ENCODE data around the gene CDIPT. TPM values are rescaled to one million over a fixed set of nuclear protein-coding genes. Genes with fewer than 3 reads are reported as not detected.

The CDIPT gene
- total and polyA plus RNA-seq, 2 of the 13 experiments (the other 11 are each of a cell fraction or from before 2014, with no cell fraction given), result 54.9 to 97.5 TPM

DNA sequence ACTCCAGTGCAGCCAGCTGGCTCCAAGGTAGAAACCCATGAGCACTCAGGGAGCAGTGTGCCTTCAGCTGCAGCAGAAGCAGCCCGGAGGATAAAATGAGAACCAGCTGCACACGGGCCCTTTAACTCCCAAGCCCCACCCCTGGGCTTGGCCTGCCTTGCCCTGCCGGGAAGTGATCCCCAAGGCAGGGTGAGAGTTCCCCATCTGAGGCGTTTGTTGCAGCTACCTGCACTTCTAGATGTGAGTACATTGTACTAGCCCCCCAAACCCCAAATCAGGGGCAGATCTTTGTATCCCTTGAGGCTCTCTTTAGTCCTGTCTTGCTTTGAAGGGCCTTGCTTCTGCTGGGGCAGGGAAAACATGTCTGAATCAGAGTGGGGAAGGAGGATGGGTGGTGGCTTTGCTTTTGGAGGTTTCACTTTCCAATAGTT lies 42.7 kb downstream of the CDIPT start, which contains the start of gene MVP:
Gene MVP (plus strand): TSS at position 192 of the 431 bp plus-strand sequence. CDS start 10,088 bp downstream, outside the sequence.
- H3K4me3 ChIP-seq (replicated peaks in 1 of 3; ENCODE audit: insufficient read depth in 1 of 3, low read depth in 2 of 3, low read length in 3 of 3), result peak within 1 kb of the TSS; percentile 59 to 71 (median 71)
- H3K4me2 ChIP-seq (ENCODE audit: low read depth, low read length), result peak within 1 kb of the TSS; percentile 86
- no peak within 1 kb of the TSS for H2AFZ ChIP-seq (ENCODE audit: low read length)
- peaks cover 29% of the 10 kb centered on the region for H3K79me2 ChIP-seq (ENCODE audit: insufficient read depth, low read length)
- FAIRE-seq, result no peak
- no peaks in the 10 kb centered on the region; a peak in 2 of 5 replicates for H3K27me3 ChIP-seq (ENCODE audit: control insufficient read depth in 1 of 2, insufficient read depth in 2 of 2, low read length in 2 of 2)
- ATAC-seq, result peak; percentile 47
- ChIA-PET POLR2A (interaction anchor here (0.7 to 7.0 kb wide), 12 partner anchors 7 to 245 kb away, joined by 3 to 145 read pairs (median 8); partner anchors contain the start of genes ALDOA, ASPHD1, CDIPT and KIF22), CTCF (ENCODE audit: low intra/inter-chr PET ratio, low total read pairs) (interaction anchor here (3.3 kb wide), 1 partner anchor 28 kb away, joined by 12 read pairs; no protein-coding TSS in a partner anchor)
- peak within 1 kb of the TSS; percentile 53 for H3K27ac ChIP-seq (ENCODE audit: extremely low read length, insufficient read depth, low read length)
- H4K20me1 ChIP-seq (ENCODE audit: insufficient read depth, low read length), result peaks cover 5% of the 10 kb centered on the region; the same call in 1 of the 2 replicates
- peak within 1 kb of the TSS; percentile 56 for H3K9ac ChIP-seq (ENCODE audit: insufficient read depth, low read depth, low read length)
- H3K36me3 ChIP-seq (replicated peaks in 1 of 2; ENCODE audit: control insufficient read depth in 1 of 2, insufficient read depth in 2 of 2, low read length in 2 of 2), result peaks cover 0 to 9% of the 10 kb centered on the region in 2 experiments; a peak in 2 of 5 replicates
- in situ Hi-C loops (cut with HindIII; ENCODE audit: extremely low pct_ligation_motif_present, low pct_unique_long_range_greater_than_20kb) (loop anchor here (25.0 kb wide), 1 partner anchor 842 kb away; the partner anchor contains the start of genes FBRS and PRR14), intact Hi-C loops (cut with micrococcal nuclease; ENCODE audit: unreplicated experiment) (no loop called here)
- peaks cover 88% of the 10 kb centered on the region for H3K4me1 ChIP-seq (ENCODE audit: insufficient read depth, low read length)
- no TSS peak for BruUV-seq (replicated peaks)
- no peak for DNase-seq (ENCODE audit: low spot score)
- no peaks in the 10 kb centered on the region for H3K9me3 ChIP-seq (ENCODE audit: low read length)
- WGBS (ENCODE audit: low lambda C conversion rate), result 0% methylated on average over 4 of the region's 4 CpGs
- TF ChIP-seq RFXAP (CRISPR knock-in tag; IDR thresholded peaks at IDR 0.05; ENCODE audit: borderline replicate concordance), result 0 out of 2 replicates have a peak, but pooled peaks have one; percentile 14
- TF ChIP-seq ZFP82 (CRISPR knock-in tag; IDR thresholded peaks at IDR 0.05; ENCODE audit: borderline replicate concordance), result no peak
- TF ChIP-seq, protein P1, sequence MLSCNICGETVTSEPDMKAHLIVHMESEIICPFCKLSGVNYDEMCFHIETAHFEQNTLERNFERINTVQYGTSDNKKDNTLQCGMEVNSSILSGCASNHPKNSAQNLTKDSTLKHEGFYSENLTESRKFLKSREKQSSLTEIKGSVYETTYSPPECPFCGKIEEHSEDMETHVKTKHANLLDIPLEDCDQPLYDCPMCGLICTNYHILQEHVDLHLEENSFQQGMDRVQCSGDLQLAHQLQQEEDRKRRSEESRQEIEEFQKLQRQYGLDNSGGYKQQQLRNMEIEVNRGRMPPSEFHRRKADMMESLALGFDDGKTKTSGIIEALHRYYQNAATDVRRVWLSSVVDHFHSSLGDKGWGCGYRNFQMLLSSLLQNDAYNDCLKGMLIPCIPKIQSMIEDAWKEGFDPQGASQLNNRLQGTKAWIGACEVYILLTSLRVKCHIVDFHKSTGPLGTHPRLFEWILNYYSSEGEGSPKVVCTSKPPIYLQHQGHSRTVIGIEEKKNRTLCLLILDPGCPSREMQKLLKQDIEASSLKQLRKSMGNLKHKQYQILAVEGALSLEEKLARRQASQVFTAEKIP (CRISPR knock-in tag; IDR thresholded peaks at IDR 0.05; ENCODE audit: borderline replicate concordance), result no peak
- no peak for TF ChIP-seq U2AF1 (optimal IDR thresholded peaks at IDR 0.05; ENCODE audit: low read depth, low read length)
- no peak for TF ChIP-seq ZNF790 (CRISPR knock-in tag; IDR thresholded peaks at IDR 0.05; ENCODE audit: borderline replicate concordance)
- no peak; the same call in none of the 2 replicates for TF ChIP-seq ZNF350 (CRISPR knock-in tag; IDR thresholded peaks at IDR 0.05; ENCODE audit: borderline replicate concordance, low read depth)
- TF ChIP-seq ZSCAN25 (CRISPR knock-in tag; IDR thresholded peaks at IDR 0.05), result no peak
- TF ChIP-seq, protein P2, sequence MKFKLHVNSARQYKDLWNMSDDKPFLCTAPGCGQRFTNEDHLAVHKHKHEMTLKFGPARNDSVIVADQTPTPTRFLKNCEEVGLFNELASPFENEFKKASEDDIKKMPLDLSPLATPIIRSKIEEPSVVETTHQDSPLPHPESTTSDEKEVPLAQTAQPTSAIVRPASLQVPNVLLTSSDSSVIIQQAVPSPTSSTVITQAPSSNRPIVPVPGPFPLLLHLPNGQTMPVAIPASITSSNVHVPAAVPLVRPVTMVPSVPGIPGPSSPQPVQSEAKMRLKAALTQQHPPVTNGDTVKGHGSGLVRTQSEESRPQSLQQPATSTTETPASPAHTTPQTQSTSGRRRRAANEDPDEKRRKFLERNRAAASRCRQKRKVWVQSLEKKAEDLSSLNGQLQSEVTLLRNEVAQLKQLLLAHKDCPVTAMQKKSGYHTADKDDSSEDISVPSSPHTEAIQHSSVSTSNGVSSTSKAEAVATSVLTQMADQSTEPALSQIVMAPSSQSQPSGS (CRISPR knock-in tag; IDR thresholded peaks at IDR 0.05), result no peak
- no peak for TF ChIP-seq CCAR2 (optimal IDR thresholded peaks at IDR 0.05; ENCODE audit: low read depth, low read length)
- no peak for TF ChIP-seq ZNF44 (CRISPR knock-in tag; IDR thresholded peaks at IDR 0.05)
- TF ChIP-seq, protein P3, sequence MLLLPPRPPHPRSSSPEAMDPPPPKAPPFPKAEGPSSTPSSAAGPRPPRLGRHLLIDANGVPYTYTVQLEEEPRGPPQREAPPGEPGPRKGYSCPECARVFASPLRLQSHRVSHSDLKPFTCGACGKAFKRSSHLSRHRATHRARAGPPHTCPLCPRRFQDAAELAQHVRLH (CRISPR knock-in tag; IDR thresholded peaks at IDR 0.05; ENCODE audit: borderline replicate concordance, low read depth), result no peak
- TF ChIP-seq ARID2 (CRISPR knock-in tag; IDR thresholded peaks at IDR 0.05; ENCODE audit: borderline replicate concordance), result no peak
- TF ChIP-seq ZNF616 (CRISPR knock-in tag; IDR thresholded peaks at IDR 0.05; ENCODE audit: low read depth), result no peak
- TF ChIP-seq ZNF343 (CRISPR knock-in tag; IDR thresholded peaks at IDR 0.05), result no peak
- TF ChIP-seq ZNF234 (CRISPR knock-in tag; conservative IDR thresholded peaks at IDR 0.05), result no peak
- TF ChIP-seq, protein P4, sequence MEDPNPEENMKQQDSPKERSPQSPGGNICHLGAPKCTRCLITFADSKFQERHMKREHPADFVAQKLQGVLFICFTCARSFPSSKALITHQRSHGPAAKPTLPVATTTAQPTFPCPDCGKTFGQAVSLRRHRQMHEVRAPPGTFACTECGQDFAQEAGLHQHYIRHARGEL (CRISPR knock-in tag; IDR thresholded peaks at IDR 0.05), result no peak
- TF ChIP-seq, protein P5, sequence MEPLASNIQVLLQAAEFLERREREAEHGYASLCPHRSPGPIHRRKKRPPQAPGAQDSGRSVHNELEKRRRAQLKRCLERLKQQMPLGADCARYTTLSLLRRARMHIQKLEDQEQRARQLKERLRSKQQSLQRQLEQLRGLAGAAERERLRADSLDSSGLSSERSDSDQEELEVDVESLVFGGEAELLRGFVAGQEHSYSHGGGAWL (CRISPR knock-in tag; IDR thresholded peaks at IDR 0.05), result 0 out of 2 replicates have a peak, but pooled peaks have one; percentile 8
- TF ChIP-seq ZNF792 (CRISPR knock-in tag; IDR thresholded peaks at IDR 0.05), result no peak
- no peak for TF ChIP-seq RAD21 (CRISPR knock-in tag; IDR thresholded peaks at IDR 0.05)
- TF ChIP-seq, protein P6, sequence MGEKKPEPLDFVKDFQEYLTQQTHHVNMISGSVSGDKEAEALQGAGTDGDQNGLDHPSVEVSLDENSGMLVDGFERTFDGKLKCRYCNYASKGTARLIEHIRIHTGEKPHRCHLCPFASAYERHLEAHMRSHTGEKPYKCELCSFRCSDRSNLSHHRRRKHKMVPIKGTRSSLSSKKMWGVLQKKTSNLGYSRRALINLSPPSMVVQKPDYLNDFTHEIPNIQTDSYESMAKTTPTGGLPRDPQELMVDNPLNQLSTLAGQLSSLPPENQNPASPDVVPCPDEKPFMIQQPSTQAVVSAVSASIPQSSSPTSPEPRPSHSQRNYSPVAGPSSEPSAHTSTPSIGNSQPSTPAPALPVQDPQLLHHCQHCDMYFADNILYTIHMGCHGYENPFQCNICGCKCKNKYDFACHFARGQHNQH (CRISPR knock-in tag; IDR thresholded peaks at IDR 0.05), result 0 out of 2 replicates have a peak, but pooled peaks have one; percentile 44
